GM12878 (cell line): ENCODE data around the gene PGLYRP2. TPM values are rescaled to one million over a fixed set of nuclear protein-coding genes. Genes with fewer than 3 reads are reported as not detected.

Source experiments
- ATAC-seq: fragments of 200-7000 bp; cut with Tn5 transposase; 3 replicates; pipeline ENCODE4 v1.9.1; 2020; ENCODE audit warnings: mild to moderate bottlenecking, moderate library complexity
- BruUV-seq: library from RNA; stranded (reverse); fragments of 400-500 nt; replicated peaks from 2 replicates; lab custom pipeline; 2021; lab: Mats Ljungman, UMichigan
- CTCF ChIA-PET: fragments of 300-600 bp; sonication (Branson Sonifier 250); formaldehyde crosslinking; extraction: SDS; loops from one replicate; lab custom pipeline; 2021; ENCODE audit warnings: inconsistent platforms; lab: Yijun Ruan, JAX
- POLR2A ChIA-PET: fragments of 350-600 bp; formaldehyde crosslinking; extraction: SDS; loops from one replicate; lab custom pipeline; 2021; ENCODE audit warnings: inconsistent platforms; lab: Charles Lee
- RAD21 ChIA-PET: fragments of 300-600 bp; sonication (Branson Sonifier 250); formaldehyde crosslinking; loops from one replicate; lab custom pipeline; 2023; ENCODE audit warnings: antibody characterized with exemption; ENCODE audit not compliant: unreplicated experiment; lab: Charles Lee
- SMC1A ChIA-PET: fragments of 300-600 bp; sonication (Branson Sonifier 250); formaldehyde crosslinking; loops from one replicate; lab custom pipeline; 2023; ENCODE audit not compliant: unreplicated experiment, uncharacterized antibody; lab: Charles Lee
- DNase-seq: peaks from one replicate; pipeline ENCODE4 v3.0.0-alpha.2; 2011; ENCODE audit warnings: low read depth, low spot score
- FAIRE-seq: peaks from 3 replicates; lab custom pipeline; 2011; peaks lifted over from hg19 to GRCh38; lab: Jason Lieb, UNC
- H2AFZ ChIP-seq: 2 replicates; pipeline ENCODE4 v1.6.0; 2011; ENCODE audit warnings: low read depth, low read length, control low read depth; ENCODE audit not compliant: control insufficient read depth
- H3K27ac ChIP-seq: 2 replicates; pipeline ENCODE4 v1.5.1; 2011; ENCODE audit warnings: control low read depth; ENCODE audit not compliant: control insufficient read depth, insufficient read depth
- H3K27me3 ChIP-seq, 2 experiments: replicated peaks in 1 of 2; 2 replicates each; pipeline versions ENCODE4 v1.6.0 to v1.6.1; 2011; ENCODE audit warnings: low read length in 1 of 2; ENCODE audit not compliant: control insufficient read depth in 2 of 2, insufficient read depth in 2 of 2
- H3K36me3 ChIP-seq, 2 experiments: 2 replicates each; pipeline ENCODE4 v1.5.1; 2011; ENCODE audit warnings: low read length in 1 of 2; ENCODE audit not compliant: control insufficient read depth in 2 of 2, insufficient read depth in 2 of 2
- H3K4me1 ChIP-seq: 2 replicates; pipeline ENCODE4 v1.6.1; 2011; ENCODE audit warnings: mild to moderate bottlenecking, low read length, moderate library complexity, mixed read lengths; ENCODE audit not compliant: control insufficient read depth, insufficient read depth
- H3K4me2 ChIP-seq: 2 replicates; pipeline ENCODE4 v1.6.0; 2011; ENCODE audit warnings: control low read depth; ENCODE audit not compliant: control insufficient read depth, insufficient read depth
- H3K4me3 ChIP-seq: fragments of 200-600 bp; sonication (generic); 2 replicates; pipeline ENCODE4 v1.5.1; 2016
- H3K79me2 ChIP-seq: 2 replicates; pipeline ENCODE4 v1.6.0; 2011; ENCODE audit warnings: low read length; ENCODE audit not compliant: control insufficient read depth, insufficient read depth
- H3K9ac ChIP-seq: 2 replicates; pipeline ENCODE4 v1.8.0; 2011; ENCODE audit warnings: low read length, control low read depth, mixed read lengths; ENCODE audit not compliant: control insufficient read depth, insufficient read depth
- H3K9me3 ChIP-seq: replicated peaks from 3 replicates; pipeline ENCODE4 v1.5.1; 2011; ENCODE audit warnings: mild to moderate bottlenecking, low read length; ENCODE audit not compliant: control insufficient read depth, insufficient read depth
- H4K20me1 ChIP-seq: 2 replicates; pipeline ENCODE4 v1.6.0; 2011; ENCODE audit not compliant: control insufficient read depth, insufficient read depth
- ATF2 ChIP-seq: IDR thresholded peaks from 2 replicates; pipeline ENCODE4 v1.6.1; 2012; ENCODE audit warnings: low read length, inconsistent platforms
- EGR1 ChIP-seq, 2 experiments: IDR thresholded peaks; 1 replicate in 1 of 2; 2 replicates in 1 of 2; pipeline ENCODE4 v1.6.1; 2011 to 2012; ENCODE audit warnings: low read depth in 2 of 2, low read length in 2 of 2, borderline replicate concordance in 1 of 2, mild to moderate bottlenecking in 1 of 2, moderate library complexity in 1 of 2
- ETV6 ChIP-seq, 2 experiments: fragments of 450-650 bp in 1 of 2; IDR thresholded peaks in 1 of 2; conservative IDR thresholded peaks in 1 of 2; 2 replicates each; pipeline ENCODE4 v1.6.1; 2014; ENCODE audit warnings: antibody characterized with exemption in 1 of 2, borderline replicate concordance in 1 of 2, low read depth in 1 of 2, mild to moderate bottlenecking in 1 of 2, moderate library complexity in 1 of 2
- GATAD2B ChIP-seq: fragments of 450-650 bp; conservative IDR thresholded peaks from 2 replicates; pipeline ENCODE4 v1.6.1; 2017; ENCODE audit warnings: low read depth, mild to moderate bottlenecking, moderate library complexity
- NR2C1 ChIP-seq: fragments of 450-650 bp; IDR thresholded peaks from 2 replicates; pipeline ENCODE4 v1.6.1; 2017; ENCODE audit warnings: antibody characterized with exemption, mild to moderate bottlenecking, moderate library complexity
- SRF ChIP-seq, 2 experiments: IDR thresholded peaks; 2 replicates each; pipeline ENCODE4 v1.6.1; 2011; ENCODE audit warnings: low read depth in 2 of 2, low read length in 2 of 2, mild to moderate bottlenecking in 1 of 2, moderate library complexity in 1 of 2
- TCF7 ChIP-seq: IDR thresholded peaks from 2 replicates; pipeline ENCODE4 v1.6.1; 2014; ENCODE audit warnings: antibody characterized with exemption, borderline replicate concordance
- USF2 ChIP-seq: IDR thresholded peaks from 2 replicates; pipeline ENCODE4 v1.6.1; 2011; ENCODE audit warnings: low read depth, low read length, improper control_type of control experiment, borderline replicate concordance
- ZNF217 ChIP-seq: fragments of 450-650 bp; IDR thresholded peaks from 2 replicates; pipeline ENCODE4 v1.6.1; 2017; ENCODE audit warnings: antibody characterized with exemption, mild to moderate bottlenecking
- WGBS: methylation state at CpG from one replicate; pipeline ENCODE4 v1.1.6; 2016; ENCODE audit warnings: low lambda C conversion rate; ENCODE audit not compliant: insufficient replicate concordance, insufficient coverage; ENCODE audit errors: missing lambda C conversion rate; 5-methylcytosine and 5-hydroxymethylcytosine counted together
- in situ Hi-C: fragments of 300-500 bp; cut with MboI; formaldehyde crosslinking; loops from 9 replicates; pipeline ENCODE4 v1.14.3; 2018; ENCODE audit warnings: mixed read lengths
- intact Hi-C: fragments of 100-400 bp; cut with micrococcal nuclease; formaldehyde crosslinking; loops from one replicate; pipeline ENCODE4 v1.14.2; 2022; ENCODE audit not compliant: unreplicated experiment
- polyA plus RNA-seq, 11 experiments: library from polyadenylated mRNA; depleted of rRNA in 4 of 11; unstranded in 6 of 11; stranded (reverse) in 5 of 11; fragments of >200 nt; fragmentation: Nextera tagmentation in 4 of 11; fragmentation: Illumina TruSeq in 1 of 11; extraction: Ambion mirVana in 4 of 11; extraction: Trizol in 1 of 11; gene quantifications; 1 replicate in 1 of 11; 2 replicates in 10 of 11; pipeline versions ENCODE4 v1.2.1 to v1.2.3, GENCODE V29; 2011 to 2016; ENCODE audit warnings: inconsistent platforms in 2 of 11, missing spikeins in 2 of 11, low read depth in 1 of 11
- total RNA-seq, 4 experiments: library from RNA; depleted of rRNA in 3 of 4; stranded (reverse); fragments of >200 nt in 3 of 4; fragmentation: Illumina TruSeq in 1 of 4; extraction: Trizol in 1 of 4; gene quantifications; 2 replicates each; pipeline versions ENCODE4 v1.2.1 to v1.2.3, GENCODE V29; 2013 to 2021
- TF ChIP-seq, protein P1 (sequence below): fragments of 450-650 bp; IDR thresholded peaks from 2 replicates; pipeline ENCODE4 v1.6.1; 2018; ENCODE audit warnings: mild to moderate bottlenecking, low read depth, moderate library complexity; ENCODE audit not compliant: partially characterized antibody

Gene PGLYRP2
- total and polyA plus RNA-seq, 10 of the 15 experiments (the other 5 are each of a cell fraction or from before 2014, with no cell fraction given) = 0.15 to 0.48 (median 0.26) TPM; not detected in 5

DNA sequence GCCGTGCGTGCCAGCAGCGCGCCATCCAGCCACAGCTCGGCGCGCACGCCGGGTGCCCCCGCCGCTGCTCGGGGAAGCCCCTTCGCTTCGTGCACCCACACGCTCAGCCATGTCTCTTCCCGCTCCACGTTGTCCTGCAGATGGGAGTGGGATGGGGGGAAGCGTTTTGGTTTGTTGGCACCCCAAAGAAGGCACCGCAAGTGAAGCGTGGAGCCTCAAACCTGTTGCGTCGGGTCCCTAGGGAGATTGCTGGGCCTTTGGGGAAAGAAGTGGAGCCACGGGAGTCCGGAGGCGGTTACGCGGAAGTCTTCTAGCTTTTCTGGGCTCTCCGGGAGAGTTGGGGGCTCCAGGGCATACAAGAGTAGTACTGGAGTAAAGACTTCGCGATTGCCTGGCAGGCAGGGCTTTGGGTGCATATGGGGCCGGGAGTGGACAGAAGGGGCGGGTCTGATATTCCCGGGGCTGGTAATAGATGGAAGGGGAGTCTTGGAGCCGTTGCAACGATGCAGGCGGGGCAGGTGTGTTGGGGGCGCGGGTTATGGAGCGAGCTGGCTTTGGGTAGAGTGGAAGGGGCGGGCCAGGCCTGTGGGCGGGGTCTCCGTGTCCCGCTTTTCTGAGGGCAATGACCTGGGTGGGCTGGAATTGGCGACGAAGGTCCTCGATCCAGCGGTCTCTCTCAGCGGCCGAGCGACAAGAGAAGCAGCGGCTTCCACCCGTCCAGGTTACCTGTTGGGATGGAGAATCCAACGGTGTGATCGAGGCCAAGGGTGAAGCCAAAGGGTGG lies 21.4 kb downstream of the PGLYRP2 start:
- FAIRE-seq (no peak), ATAC-seq (no peak), DNase-seq (no peak)
- CTCF ChIA-PET = no interaction called here
- TF ChIP-seq GATAD2B (no peak), NR2C1 (no peak), USF2 (no peak), ZNF217 (no peak), TCF7 (no peak), SRF (IDR thresholded peaks at IDR 0.05; ENCODE audit: low read depth in 2 of 2, low read length in 2 of 2) (no peak), EGR1 (IDR thresholded peaks at IDR 0.05; ENCODE audit: borderline replicate concordance in 1 of 2, low read depth in 2 of 2, low read length in 2 of 2) (no peak), ETV6 (conservative IDR thresholded peaks at IDR 0.05 in 1 of 2, IDR thresholded peaks at IDR 0.05 in 1 of 2; ENCODE audit: borderline replicate concordance in 1 of 2, low read depth in 1 of 2) (no peak), ATF2 (no peak)
- TF ChIP-seq, protein P1, sequence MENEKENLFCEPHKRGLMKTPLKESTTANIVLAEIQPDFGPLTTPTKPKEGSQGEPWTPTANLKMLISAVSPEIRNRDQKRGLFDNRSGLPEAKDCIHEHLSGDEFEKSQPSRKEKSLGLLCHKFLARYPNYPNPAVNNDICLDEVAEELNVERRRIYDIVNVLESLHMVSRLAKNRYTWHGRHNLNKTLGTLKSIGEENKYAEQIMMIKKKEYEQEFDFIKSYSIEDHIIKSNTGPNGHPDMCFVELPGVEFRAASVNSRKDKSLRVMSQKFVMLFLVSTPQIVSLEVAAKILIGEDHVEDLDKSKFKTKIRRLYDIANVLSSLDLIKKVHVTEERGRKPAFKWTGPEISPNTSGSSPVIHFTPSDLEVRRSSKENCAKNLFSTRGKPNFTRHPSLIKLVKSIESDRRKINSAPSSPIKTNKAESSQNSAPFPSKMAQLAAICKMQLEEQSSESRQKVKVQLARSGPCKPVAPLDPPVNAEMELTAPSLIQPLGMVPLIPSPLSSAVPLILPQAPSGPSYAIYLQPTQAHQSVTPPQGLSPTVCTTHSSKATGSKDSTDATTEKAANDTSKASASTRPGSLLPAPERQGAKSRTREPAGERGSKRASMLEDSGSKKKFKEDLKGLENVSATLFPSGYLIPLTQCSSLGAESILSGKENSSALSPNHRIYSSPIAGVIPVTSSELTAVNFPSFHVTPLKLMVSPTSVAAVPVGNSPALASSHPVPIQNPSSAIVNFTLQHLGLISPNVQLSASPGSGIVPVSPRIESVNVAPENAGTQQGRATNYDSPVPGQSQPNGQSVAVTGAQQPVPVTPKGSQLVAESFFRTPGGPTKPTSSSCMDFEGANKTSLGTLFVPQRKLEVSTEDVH = no peak
- H3K27me3 ChIP-seq = no peaks in the 10 kb centered on the region
- in situ Hi-C loops (no loop called here), intact Hi-C loops (no loop called here)
- H3K9ac ChIP-seq = no peak overlapping the region
- H3K9me3 ChIP-seq = no peaks in the 10 kb centered on the region; the same call in 2 of the 3 replicates
- POLR2A ChIA-PET = no interaction called here
- no peak overlapping the region for H3K4me3 ChIP-seq
- no peak overlapping the region for H3K27ac ChIP-seq
- peaks cover 5% of the 10 kb centered on the region; the same call in 1 of the 2 replicates for H3K4me1 ChIP-seq
- RAD21 ChIA-PET = no interaction called here
- H3K79me2 ChIP-seq = peaks cover 3% of the 10 kb centered on the region; the same call in 1 of the 2 replicates
- no TSS peak for BruUV-seq
- peaks cover 24 to 33% of the 10 kb centered on the region in 2 experiments for H3K36me3 ChIP-seq
- no peak overlapping the region for H3K4me2 ChIP-seq
- 97% methylated on average over 54 of the region's 54 CpGs for WGBS
- no peaks in the 10 kb centered on the region; the same call in 1 of the 2 replicates for H4K20me1 ChIP-seq
- SMC1A ChIA-PET = no interaction called here
- H2AFZ ChIP-seq = no peak overlapping the region
